ENCODE data around the gene OPCML. TPM values are rescaled to one million over a fixed set of nuclear protein-coding genes. Genes with fewer than 3 reads are reported as not detected.

The OPCML gene
- total RNA-seq, 1 experiment from 2014 or later = 0.94 TPM

- Histone ChIP-seq H3K27ac (ENCODE audit: insufficient read length, low read depth, low read length) (no peak overlapping the region), H3K9me3 (ENCODE audit: control insufficient read depth, low read depth, low read length) (no peaks in the 10 kb centered on the region), H2AK5ac (ENCODE audit: insufficient read length, low read length) (no peak overlapping the region), H3K14ac (ENCODE audit: insufficient read depth, low read length) (no peak overlapping the region), H2BK5ac (ENCODE audit: insufficient read length, low read length) (no peak overlapping the region), H2BK15ac (ENCODE audit: low read depth, low read length) (no peak overlapping the region), H3T11ph (ENCODE audit: low read length) (no peak overlapping the region), H3K9ac (ENCODE audit: extremely low read depth, insufficient read length, low read length) (no peak overlapping the region), H3K27me3 (ENCODE audit: insufficient read depth, low read length) (no peaks in the 10 kb centered on the region), H3K23me2 (ENCODE audit: insufficient read length, low read depth, low read length, poor library complexity, severe bottlenecking) (no peaks in the 10 kb centered on the region), H4K8ac (replicated peaks; ENCODE audit: insufficient read length, low read depth, low read length) (no peak overlapping the region), H2BK20ac (ENCODE audit: low read depth, low read length, poor library complexity, severe bottlenecking) (no peak overlapping the region), H3K23ac (ENCODE audit: insufficient read length, low read depth, low read length) (no peak overlapping the region), H3K4me2 (ENCODE audit: insufficient read depth, insufficient read length, low read length) (no peak overlapping the region), H3K18ac (ENCODE audit: insufficient read length, low read depth, low read length) (no peak overlapping the region), H2BK120ac (ENCODE audit: low read depth, low read length, poor library complexity, severe bottlenecking) (no peak overlapping the region), H4K91ac (ENCODE audit: insufficient read length, low read depth, low read length) (no peak overlapping the region), H3K79me2 (ENCODE audit: insufficient read depth, low read length) (no peaks in the 10 kb centered on the region), H4K20me1 (ENCODE audit: control insufficient read depth, insufficient read depth, insufficient read length) (no peaks in the 10 kb centered on the region), H2BK12ac (ENCODE audit: insufficient read length, low read depth, low read length) (no peak overlapping the region), H2AFZ (ENCODE audit: low read length) (no peak overlapping the region), H3K4ac (ENCODE audit: low read depth, low read length) (no peak overlapping the region), H3K56ac (ENCODE audit: insufficient read length, low read depth, low read length) (no peak overlapping the region), H3K79me1 (ENCODE audit: insufficient read depth, low read depth, low read length, poor library complexity, severe bottlenecking) (no peaks in the 10 kb centered on the region), H3K4me1 (ENCODE audit: insufficient read depth, low read length) (no peaks in the 10 kb centered on the region; the same call in 1 of the 2 replicates), H4K5ac (ENCODE audit: insufficient read length, low read depth, low read length) (no peak overlapping the region)
- Mint-ChIP-seq H3K27ac (no peak overlapping the region), H3K36me3 (ENCODE audit: insufficient read depth in 1 of 3, low read depth in 3 of 3) (0 out of 7 replicates have a peak, but pooled peaks cover 0 to 4% (median 0%) of the 10 kb centered on the region in 3 experiments), H3K4me1 (peaks cover 16 to 19% of the 10 kb centered on the region in 2 experiments), H3K9me3 (peaks cover 0 to 5% of the 10 kb centered on the region in 2 experiments; a peak in 2 of 5 replicates), H3K4me3 (no peak overlapping the region), H3K27me3 (ENCODE audit: low read depth) (no peaks in the 10 kb centered on the region)
- no CpG with 5 or more reads among the region's 3 CpGs for WGBS (ENCODE audit: extremely low coverage, insufficient read length, low lambda C conversion rate)
- TF ChIP-seq CTCF (conservative IDR thresholded peaks at IDR 0.05) = no peak
- DNase-seq = no peak
These were observed 598.6 kb downstream of the OPCML start for GRCh38 chr11:132933703-132934102.

Data from H9 (cell line).